Measurements from ENCODE around the gene NEDD9. TPM values are rescaled to one million over a fixed set of nuclear protein-coding genes. Genes with fewer than 3 reads are reported as not detected.

NEDD9 gene
- total and polyA plus RNA-seq, 2 of the 13 experiments (the other 11 are each of a cell fraction or from before 2014, with no cell fraction given), result 27.1 to 389 TPM

DNA sequence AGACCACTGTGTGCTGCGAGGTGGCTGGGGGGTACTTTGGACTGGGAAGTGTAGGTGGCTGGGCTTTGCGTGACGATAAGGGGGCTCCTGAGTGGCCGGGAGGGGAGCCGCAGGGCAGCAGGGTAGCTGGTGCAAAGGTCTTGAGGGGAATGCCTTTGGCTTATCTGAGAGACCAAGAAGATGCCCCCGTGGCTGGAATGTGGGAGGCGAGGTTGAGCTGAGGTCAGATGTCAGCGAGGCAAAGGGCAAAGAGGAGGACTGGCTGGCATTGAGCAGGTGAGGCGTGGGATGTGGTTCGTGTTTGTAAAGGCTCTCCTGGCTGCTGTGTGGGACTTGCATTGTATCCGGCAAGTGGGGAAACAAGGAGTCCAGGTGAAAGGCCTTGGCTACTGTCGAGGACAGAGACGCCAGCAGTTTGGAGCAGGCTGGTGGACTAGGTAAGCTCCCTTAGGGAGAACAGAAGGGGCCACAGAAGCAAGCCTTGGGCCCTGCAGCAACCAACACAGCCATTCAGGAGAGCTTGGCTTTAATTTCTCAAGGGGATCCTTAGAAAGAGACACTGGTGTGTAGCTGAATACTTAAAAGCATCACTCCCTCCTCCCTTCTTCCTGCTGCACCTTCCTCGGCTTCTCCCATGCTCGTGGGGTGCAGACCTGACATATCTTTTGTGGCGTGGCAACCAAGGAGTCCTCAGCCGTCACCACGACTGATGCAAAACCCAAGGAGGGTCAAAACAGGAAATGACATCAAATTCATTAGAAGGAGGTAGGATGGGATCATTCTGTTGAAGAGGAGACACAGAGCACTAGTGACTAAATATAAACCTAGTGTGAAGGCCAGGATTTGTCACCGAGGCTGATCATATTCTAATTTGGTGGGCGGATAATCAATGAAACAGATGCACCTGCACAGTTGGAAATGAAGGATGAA, 67.5 kb downstream of the NEDD9 start (continued):
- TF ChIP-seq, protein P1, sequence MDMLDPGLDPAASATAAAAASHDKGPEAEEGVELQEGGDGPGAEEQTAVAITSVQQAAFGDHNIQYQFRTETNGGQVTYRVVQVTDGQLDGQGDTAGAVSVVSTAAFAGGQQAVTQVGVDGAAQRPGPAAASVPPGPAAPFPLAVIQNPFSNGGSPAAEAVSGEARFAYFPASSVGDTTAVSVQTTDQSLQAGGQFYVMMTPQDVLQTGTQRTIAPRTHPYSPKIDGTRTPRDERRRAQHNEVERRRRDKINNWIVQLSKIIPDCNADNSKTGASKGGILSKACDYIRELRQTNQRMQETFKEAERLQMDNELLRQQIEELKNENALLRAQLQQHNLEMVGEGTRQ (IDR thresholded peaks at IDR 0.05; ENCODE audit: low read depth, low read length), result no peak
- TF ChIP-seq, protein P1 (CRISPR knock-in tag; IDR thresholded peaks at IDR 0.05; ENCODE audit: borderline replicate concordance), result no peak
- TF ChIP-seq, protein P2, sequence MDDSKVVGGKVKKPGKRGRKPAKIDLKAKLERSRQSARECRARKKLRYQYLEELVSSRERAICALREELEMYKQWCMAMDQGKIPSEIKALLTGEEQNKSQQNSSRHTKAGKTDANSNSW (CRISPR knock-in tag; IDR thresholded peaks at IDR 0.05; ENCODE audit: borderline replicate concordance), result no peak
- TF ChIP-seq NRL (CRISPR knock-in tag; IDR thresholded peaks at IDR 0.05; ENCODE audit: borderline replicate concordance) (peak; percentile 48; the same call in 1 of the 2 replicates), SOX13 (IDR thresholded peaks at IDR 0.05) (no peak), SOX13 (CRISPR knock-in tag; conservative IDR thresholded peaks at IDR 0.05 in 1 of 2, IDR thresholded peaks at IDR 0.05 in 1 of 2) (no peak; a peak in 1 of 4 replicates), ZFYVE20 (CRISPR knock-in tag; IDR thresholded peaks at IDR 0.05; ENCODE audit: borderline replicate concordance, low read depth) (no peak), GATA4 (IDR thresholded peaks at IDR 0.05; ENCODE audit: borderline replicate concordance, low read depth) (no peak), ZBTB8A (CRISPR knock-in tag; IDR thresholded peaks at IDR 0.05; ENCODE audit: borderline replicate concordance, low read depth) (no peak), ZNF790 (CRISPR knock-in tag; IDR thresholded peaks at IDR 0.05; ENCODE audit: borderline replicate concordance) (0 out of 2 replicates have a peak, but pooled peaks have one; percentile 77), PITX1 (CRISPR knock-in tag; IDR thresholded peaks at IDR 0.05) (peak; percentile 73), MTA3 (CRISPR knock-in tag; IDR thresholded peaks at IDR 0.05) (no peak)
- TF ChIP-seq, protein P3, sequence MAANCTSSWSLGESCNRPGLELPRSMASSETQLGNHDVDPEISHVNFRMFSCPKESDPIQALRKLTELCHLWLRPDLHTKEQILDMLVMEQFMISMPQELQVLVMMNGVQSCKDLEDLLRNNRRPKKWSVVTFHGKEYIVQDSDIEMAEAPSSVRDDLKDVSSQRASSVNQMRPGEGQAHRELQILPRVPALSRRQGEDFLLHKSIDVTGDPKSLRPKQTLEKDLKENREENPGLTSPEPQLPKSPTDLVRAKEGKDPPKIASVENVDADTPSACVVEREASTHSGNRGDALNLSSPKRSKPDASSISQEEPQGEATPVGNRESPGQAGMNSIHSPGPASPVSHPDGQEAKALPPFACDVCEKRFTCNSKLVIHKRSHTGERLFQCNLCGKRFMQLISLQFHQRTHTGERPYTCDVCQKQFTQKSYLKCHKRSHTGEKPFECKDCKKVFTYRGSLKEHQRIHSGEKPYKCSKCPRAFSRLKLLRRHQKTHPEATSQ (CRISPR knock-in tag; IDR thresholded peaks at IDR 0.05; ENCODE audit: borderline replicate concordance), result no peak
- TF ChIP-seq, protein P4, sequence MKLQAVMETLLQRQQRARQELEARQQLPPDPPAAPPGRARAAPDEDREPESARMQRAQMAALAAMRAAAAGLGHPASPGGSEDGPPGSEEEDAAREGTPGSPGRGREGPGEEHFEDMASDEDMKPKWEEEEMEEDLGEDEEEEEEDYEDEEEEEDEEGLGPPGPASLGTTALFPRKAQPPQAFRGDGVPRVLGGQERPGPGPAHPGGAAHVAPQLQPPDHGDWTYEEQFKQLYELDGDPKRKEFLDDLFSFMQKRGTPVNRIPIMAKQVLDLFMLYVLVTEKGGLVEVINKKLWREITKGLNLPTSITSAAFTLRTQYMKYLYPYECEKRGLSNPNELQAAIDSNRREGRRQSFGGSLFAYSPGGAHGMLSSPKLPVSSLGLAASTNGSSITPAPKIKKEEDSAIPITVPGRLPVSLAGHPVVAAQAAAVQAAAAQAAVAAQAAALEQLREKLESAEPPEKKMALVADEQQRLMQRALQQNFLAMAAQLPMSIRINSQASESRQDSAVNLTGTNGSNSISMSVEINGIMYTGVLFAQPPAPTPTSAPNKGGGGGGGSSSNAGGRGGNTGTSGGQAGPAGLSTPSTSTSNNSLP (IDR thresholded peaks at IDR 0.05; ENCODE audit: low read depth, low read length), result no peak
- TF ChIP-seq, protein P5, sequence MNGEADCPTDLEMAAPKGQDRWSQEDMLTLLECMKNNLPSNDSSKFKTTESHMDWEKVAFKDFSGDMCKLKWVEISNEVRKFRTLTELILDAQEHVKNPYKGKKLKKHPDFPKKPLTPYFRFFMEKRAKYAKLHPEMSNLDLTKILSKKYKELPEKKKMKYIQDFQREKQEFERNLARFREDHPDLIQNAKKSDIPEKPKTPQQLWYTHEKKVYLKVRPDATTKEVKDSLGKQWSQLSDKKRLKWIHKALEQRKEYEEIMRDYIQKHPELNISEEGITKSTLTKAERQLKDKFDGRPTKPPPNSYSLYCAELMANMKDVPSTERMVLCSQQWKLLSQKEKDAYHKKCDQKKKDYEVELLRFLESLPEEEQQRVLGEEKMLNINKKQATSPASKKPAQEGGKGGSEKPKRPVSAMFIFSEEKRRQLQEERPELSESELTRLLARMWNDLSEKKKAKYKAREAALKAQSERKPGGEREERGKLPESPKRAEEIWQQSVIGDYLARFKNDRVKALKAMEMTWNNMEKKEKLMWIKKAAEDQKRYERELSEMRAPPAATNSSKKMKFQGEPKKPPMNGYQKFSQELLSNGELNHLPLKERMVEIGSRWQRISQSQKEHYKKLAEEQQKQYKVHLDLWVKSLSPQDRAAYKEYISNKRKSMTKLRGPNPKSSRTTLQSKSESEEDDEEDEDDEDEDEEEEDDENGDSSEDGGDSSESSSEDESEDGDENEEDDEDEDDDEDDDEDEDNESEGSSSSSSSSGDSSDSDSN (CRISPR knock-in tag; IDR thresholded peaks at IDR 0.05), result 0 out of 2 replicates have a peak, but pooled peaks have one; percentile 38
- TF ChIP-seq, protein P6, sequence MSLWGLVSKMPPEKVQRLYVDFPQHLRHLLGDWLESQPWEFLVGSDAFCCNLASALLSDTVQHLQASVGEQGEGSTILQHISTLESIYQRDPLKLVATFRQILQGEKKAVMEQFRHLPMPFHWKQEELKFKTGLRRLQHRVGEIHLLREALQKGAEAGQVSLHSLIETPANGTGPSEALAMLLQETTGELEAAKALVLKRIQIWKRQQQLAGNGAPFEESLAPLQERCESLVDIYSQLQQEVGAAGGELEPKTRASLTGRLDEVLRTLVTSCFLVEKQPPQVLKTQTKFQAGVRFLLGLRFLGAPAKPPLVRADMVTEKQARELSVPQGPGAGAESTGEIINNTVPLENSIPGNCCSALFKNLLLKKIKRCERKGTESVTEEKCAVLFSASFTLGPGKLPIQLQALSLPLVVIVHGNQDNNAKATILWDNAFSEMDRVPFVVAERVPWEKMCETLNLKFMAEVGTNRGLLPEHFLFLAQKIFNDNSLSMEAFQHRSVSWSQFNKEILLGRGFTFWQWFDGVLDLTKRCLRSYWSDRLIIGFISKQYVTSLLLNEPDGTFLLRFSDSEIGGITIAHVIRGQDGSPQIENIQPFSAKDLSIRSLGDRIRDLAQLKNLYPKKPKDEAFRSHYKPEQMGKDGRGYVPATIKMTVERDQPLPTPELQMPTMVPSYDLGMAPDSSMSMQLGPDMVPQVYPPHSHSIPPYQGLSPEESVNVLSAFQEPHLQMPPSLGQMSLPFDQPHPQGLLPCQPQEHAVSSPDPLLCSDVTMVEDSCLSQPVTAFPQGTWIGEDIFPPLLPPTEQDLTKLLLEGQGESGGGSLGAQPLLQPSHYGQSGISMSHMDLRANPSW (CRISPR knock-in tag; IDR thresholded peaks at IDR 0.05; ENCODE audit: borderline replicate concordance), result no peak

All from HepG2 (cell line).